OCI-LY1 (cell line): ENCODE measurements around the gene CHM.

Source experiments
- EZH2 ChIP-seq: fragments of 200-600 bp; sonication (generic), shearing (Covaris generic); IDR thresholded peaks from 2 replicates; pipeline ENCODE4 v1.8.0; 2017; ENCODE audit warnings: borderline replicate concordance, mixed run types, mild to moderate bottlenecking, antibody characterized with exemption, low read length, moderate library complexity, mixed read lengths
- TF ChIP-seq, protein P1 (sequence below): fragments of 200-600 bp; sonication (generic), shearing (Covaris generic); IDR thresholded peaks from 2 replicates; pipeline ENCODE4 v1.5.1; 2017; ENCODE audit warnings: mild to moderate bottlenecking, antibody characterized with exemption, low read length, moderate library complexity, mixed read lengths

DNA sequence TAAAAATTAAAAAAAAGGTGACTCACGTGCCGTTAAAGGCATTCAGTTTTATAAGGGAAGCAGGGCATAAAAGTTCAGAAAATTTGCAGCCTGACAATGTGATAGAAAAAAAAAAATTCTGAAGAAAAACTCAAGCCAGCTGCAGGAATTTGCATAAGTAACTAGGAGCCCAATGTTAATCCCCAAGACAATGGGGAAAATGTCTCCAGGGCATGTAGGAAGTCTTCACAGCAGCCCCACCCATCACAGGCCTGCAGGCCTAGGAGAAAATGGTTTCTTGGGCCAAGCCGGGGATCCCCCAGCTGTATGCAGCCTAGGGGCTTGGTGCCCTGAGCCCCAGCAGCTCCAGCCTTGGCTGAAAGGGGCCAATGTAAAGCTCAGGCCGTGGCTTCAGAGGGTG lies 31.2 kb downstream of the CHM start:
- TF ChIP-seq, protein P1, sequence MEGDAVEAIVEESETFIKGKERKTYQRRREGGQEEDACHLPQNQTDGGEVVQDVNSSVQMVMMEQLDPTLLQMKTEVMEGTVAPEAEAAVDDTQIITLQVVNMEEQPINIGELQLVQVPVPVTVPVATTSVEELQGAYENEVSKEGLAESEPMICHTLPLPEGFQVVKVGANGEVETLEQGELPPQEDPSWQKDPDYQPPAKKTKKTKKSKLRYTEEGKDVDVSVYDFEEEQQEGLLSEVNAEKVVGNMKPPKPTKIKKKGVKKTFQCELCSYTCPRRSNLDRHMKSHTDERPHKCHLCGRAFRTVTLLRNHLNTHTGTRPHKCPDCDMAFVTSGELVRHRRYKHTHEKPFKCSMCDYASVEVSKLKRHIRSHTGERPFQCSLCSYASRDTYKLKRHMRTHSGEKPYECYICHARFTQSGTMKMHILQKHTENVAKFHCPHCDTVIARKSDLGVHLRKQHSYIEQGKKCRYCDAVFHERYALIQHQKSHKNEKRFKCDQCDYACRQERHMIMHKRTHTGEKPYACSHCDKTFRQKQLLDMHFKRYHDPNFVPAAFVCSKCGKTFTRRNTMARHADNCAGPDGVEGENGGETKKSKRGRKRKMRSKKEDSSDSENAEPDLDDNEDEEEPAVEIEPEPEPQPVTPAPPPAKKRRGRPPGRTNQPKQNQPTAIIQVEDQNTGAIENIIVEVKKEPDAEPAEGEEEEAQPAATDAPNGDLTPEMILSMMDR = no peak
- TF ChIP-seq EZH2 = no peak
